Measurements from ENCODE around the gene ANKH. TPM values are rescaled to one million over a fixed set of nuclear protein-coding genes. Genes with fewer than 3 reads are reported as not detected.

ANKH gene
- total RNA-seq, 2 experiments from 2014 or later, result 123 to 128 TPM

DNA sequence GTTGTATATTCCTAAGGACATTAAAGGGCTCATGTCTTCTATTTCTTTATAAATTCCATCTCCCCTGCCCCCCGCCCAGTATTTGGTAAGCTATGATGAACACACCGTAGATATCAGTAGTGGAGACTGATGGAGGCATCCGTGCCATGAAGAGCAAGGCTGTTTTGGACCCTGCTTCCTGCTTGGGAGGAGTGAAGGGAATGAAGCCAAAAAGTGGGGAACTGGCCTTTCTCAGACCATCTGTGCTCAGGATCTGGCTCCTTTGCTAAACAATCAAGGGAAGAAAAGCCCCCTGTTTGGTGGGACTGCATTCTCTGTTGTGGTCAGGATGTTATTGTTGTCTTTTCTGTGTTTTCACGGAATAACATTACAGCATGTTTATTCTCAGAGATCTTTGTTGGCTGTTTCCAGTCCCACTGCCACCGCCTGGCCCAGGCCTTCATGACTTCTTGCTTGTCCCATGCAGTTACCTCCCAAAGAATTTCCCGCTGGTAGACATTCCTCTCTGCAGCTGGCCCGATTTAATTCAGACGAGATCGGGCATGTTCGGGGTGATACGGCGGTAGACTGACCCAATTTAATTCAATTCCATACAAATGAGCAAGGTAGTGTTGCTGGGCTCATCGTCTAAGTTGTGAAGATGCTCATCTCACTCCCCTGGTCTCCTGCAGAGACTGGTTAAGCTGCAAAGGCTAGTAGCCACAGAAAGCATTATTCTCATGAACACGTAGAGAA lies 31.4 kb upstream of the ANKH start:
- Mint-ChIP-seq H3K4me3 (no peak overlapping the region), H3K36me3 (no peaks in the 10 kb centered on the region), H3K27me3 (no peaks in the 10 kb centered on the region), H3K4me1 (ENCODE audit: low read depth) (no peaks in the 10 kb centered on the region), H3K9me3 (no peaks in the 10 kb centered on the region), H3K27ac (no peak overlapping the region)
- intact Hi-C loops (cut with micrococcal nuclease), result no loop called here
- CTCF ChIA-PET, result no interaction called here
- DNase-seq, result no peak
- POLR2A ChIA-PET, result no interaction called here

DNA sequence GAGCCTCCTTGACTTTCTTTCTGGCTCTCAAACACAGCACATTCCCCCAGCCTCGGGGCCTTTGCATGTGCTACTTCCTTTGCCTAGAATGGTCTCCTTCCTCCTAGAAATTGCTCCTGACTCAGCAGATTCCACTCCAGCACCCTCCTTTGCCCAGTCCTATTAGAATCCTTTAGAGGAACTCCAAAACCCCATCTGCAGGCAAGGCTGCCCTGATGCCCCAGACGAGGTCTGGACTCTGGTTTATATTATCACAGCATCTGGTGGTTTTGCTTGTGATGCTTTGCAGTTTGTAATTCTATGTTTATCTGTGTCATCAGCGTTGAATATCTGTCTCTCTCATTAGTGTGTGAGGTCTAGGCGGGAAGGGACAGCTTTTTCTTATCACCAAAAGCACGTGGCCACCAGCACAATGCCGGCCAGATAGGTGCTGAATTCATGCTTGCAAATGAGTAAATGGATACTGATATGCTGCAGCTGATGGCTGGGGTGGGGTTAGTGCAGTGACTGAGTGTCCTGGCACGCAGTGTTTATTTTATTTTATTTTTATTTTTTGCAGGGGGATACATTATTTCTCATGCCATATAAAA lies 30.0 kb upstream of the ANKH start:
- DNase-seq, result no peak
- ChIA-PET CTCF (no interaction called here), POLR2A (no interaction called here)
- no peaks in the 10 kb centered on the region for H3K36me3 Mint-ChIP-seq
- H3K4me3 Mint-ChIP-seq, result no peak overlapping the region
- H3K4me1 Mint-ChIP-seq (ENCODE audit: low read depth), result no peaks in the 10 kb centered on the region
- H3K27ac Mint-ChIP-seq, result no peak overlapping the region
- H3K27me3 Mint-ChIP-seq, result no peaks in the 10 kb centered on the region
- intact Hi-C loops (cut with micrococcal nuclease), result no loop called here
- H3K9me3 Mint-ChIP-seq, result no peaks in the 10 kb centered on the region

DNA sequence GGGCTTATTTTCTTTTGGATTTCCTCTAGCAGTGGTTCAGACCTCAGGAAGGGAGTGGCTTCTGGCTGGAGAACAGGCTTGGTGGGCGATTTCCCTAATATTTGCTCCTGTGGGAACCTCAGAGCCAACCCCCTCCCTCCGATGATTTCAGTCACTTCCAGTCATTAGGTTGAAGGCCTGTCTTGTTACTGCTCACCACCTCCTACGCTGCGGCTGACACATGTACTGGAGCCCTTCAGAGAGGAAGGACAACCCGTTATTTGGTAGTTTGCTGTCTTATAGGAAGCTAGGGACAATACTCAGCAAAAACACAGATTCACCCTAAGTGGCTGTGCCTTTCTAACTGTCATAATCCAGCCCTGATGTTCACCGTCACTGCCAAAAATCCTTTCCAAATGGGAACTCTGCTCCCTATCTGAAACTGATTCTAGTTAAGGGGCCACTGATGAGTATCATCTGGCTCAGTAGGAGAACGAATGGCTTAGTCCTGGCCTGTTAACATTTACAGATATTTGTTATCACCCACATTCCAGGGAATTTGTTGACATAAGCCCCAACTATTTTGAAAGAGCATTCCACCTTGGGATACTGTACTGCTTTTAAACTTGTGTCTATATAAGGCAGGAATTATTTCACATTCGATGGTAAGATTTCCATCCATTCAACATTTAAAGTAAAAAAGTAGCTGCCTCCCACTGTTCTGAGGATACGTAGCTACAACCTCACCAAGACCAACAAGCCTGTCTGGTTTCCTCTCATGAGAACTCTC lies 29.3 kb upstream of the ANKH start:
- intact Hi-C loops (cut with micrococcal nuclease), result no loop called here
- CTCF ChIA-PET, result interaction anchor here (0.6 kb wide), 1 partner anchor 45 kb away, joined by 3 read pairs; no protein-coding TSS in a partner anchor
- Mint-ChIP-seq H3K9me3 (no peaks in the 10 kb centered on the region), H3K4me3 (no peak overlapping the region), H3K36me3 (no peaks in the 10 kb centered on the region), H3K4me1 (ENCODE audit: low read depth) (no peaks in the 10 kb centered on the region), H3K27me3 (no peaks in the 10 kb centered on the region), H3K27ac (no peak overlapping the region)
- DNase-seq, result no peak
- POLR2A ChIA-PET, result no interaction called here

DNA sequence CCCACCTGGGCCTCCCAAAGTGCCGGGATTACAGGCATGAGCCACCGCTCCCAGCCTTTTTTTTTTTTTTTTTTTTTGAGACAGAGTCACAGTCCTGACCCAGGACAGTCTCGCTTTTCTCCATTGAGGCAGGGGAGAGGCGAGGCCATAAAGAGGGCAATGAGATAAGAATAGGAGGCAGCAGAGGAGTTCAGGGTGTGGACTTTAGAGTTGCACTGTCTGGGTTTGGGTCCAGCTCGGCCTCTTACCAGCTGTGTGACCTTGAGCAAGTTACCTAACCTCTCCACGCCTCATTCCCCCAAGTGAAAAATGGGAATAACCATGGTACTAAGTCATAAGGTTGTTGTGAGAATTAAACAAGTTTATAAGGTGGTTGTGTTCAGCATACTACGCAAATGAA lies 24.6 kb upstream of the ANKH start:
- H3K27ac Mint-ChIP-seq, result no peak overlapping the region
- H3K9me3 Mint-ChIP-seq, result no peaks in the 10 kb centered on the region
- CTCF ChIA-PET, result no interaction called here
- POLR2A ChIA-PET, result no interaction called here
- no peak for DNase-seq
- H3K4me3 Mint-ChIP-seq, result no peak overlapping the region
- intact Hi-C loops (cut with micrococcal nuclease), result no loop called here
- H3K36me3 Mint-ChIP-seq, result no peaks in the 10 kb centered on the region
- H3K27me3 Mint-ChIP-seq, result no peaks in the 10 kb centered on the region
- no peaks in the 10 kb centered on the region for H3K4me1 Mint-ChIP-seq (ENCODE audit: low read depth)

DNA sequence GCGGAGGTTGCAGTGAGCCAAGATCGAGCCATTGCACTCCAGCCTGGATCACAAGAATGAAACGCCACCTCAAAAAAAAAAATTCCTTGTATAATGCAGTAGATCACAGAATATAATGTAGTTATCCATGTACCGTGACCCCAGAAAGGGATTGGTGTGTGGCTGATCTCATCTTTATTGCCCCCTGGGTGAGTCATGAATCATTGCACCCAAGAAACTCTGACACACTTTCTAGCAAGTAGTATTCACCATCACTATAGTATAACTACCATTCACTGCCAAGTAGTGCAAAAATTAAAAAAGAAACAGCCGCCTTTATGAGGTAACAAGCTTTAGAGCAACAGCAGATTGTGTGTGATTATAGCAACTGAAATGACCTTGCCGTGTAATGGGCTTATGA lies 23.7 kb upstream of the ANKH start:
- intact Hi-C loops (cut with micrococcal nuclease), result no loop called here
- DNase-seq, result no peak

DNA sequence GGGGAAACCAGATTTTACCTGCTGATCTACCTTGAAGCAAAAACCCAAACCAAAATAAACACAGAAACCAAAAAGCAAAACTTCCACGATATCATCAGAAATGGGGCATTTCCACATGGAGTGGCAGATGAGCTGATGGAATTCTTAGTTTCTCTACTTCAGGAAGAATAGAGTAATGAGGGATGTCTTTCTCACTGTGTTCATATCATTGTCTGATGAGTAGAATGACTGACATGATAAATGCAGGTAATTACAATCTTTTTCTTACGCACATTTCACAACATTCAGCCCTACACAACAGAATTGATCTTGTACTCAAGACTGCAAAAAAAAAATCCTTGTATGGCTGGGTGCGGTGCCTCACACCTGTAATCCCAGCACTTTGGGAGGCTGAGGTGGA lies 23.2 kb upstream of the ANKH start:
- intact Hi-C loops (cut with micrococcal nuclease), result no loop called here
- H3K4me3 Mint-ChIP-seq, result no peak overlapping the region
- H3K4me1 Mint-ChIP-seq (ENCODE audit: low read depth), result no peaks in the 10 kb centered on the region
- no peaks in the 10 kb centered on the region for H3K36me3 Mint-ChIP-seq
- peaks cover 2% of the 10 kb centered on the region for H3K27me3 Mint-ChIP-seq
- H3K27ac Mint-ChIP-seq, result no peak overlapping the region
- H3K9me3 Mint-ChIP-seq, result no peaks in the 10 kb centered on the region
- DNase-seq, result no peak
- ChIA-PET CTCF (no interaction called here), POLR2A (no interaction called here)

More for the DNA sequence above, 23.7 kb upstream of the ANKH start:
- H3K9me3 Mint-ChIP-seq, result no peaks in the 10 kb centered on the region
- H3K27ac Mint-ChIP-seq, result no peak overlapping the region
- POLR2A ChIA-PET, result no interaction called here
- no peaks in the 10 kb centered on the region for H3K4me1 Mint-ChIP-seq (ENCODE audit: low read depth)
- H3K27me3 Mint-ChIP-seq, result peaks cover 2% of the 10 kb centered on the region
- no peak overlapping the region for H3K4me3 Mint-ChIP-seq
- no peaks in the 10 kb centered on the region for H3K36me3 Mint-ChIP-seq
- CTCF ChIA-PET, result no interaction called here

DNA sequence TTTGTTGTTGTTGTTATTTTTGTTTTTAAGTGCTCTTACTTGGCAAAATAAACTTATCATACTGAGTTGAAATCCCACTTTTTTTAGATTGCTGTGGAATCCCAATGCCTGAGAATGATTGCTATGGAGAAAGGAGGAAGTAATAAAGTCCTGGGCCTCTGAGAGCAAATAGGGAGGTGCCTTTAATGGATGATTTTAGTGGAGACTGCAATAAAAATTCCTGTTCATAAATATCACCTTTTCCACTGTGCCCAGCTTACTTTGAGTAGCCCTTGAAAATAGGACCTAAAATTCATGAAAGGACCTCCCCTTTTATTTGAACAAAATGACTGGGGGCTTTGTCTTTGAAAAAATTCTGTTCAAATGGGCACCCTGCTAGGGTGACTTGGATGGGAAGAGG lies 21.8 kb upstream of the ANKH start:
- no peaks in the 10 kb centered on the region for H3K36me3 Mint-ChIP-seq
- no peaks in the 10 kb centered on the region for H3K4me1 Mint-ChIP-seq (ENCODE audit: low read depth)
- H3K9me3 Mint-ChIP-seq, result no peaks in the 10 kb centered on the region
- peaks cover 2% of the 10 kb centered on the region for H3K27me3 Mint-ChIP-seq
- POLR2A ChIA-PET, result no interaction called here
- H3K27ac Mint-ChIP-seq, result no peak overlapping the region
- CTCF ChIA-PET, result no interaction called here
- no peak for DNase-seq
- no peak overlapping the region for H3K4me3 Mint-ChIP-seq
- intact Hi-C loops (cut with micrococcal nuclease), result no loop called here

DNA sequence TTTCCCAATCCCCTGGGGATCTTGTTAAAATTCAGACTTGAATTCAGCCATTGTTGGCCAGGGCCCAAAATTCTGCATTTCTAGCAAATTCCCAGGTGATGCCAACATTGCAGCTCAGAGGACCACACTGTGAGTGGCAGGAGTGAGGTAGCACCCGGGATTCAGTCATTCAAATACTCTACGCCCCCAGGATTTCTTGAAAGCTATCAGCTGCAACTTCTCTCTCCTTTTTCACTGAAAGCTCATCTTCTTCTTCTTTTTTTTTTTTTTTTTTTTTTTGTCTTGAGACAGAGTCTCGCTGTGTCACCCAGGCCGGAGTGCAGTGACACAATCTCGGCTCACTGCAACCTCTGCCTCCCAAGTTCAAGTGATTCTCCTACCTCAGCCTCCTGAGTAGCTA lies 19.3 kb upstream of the ANKH start:
- intact Hi-C loops (cut with micrococcal nuclease), result no loop called here
- POLR2A ChIA-PET, result no interaction called here
- Mint-ChIP-seq H3K4me1 (ENCODE audit: low read depth) (no peaks in the 10 kb centered on the region), H3K4me3 (no peak overlapping the region), H3K27me3 (peaks cover 2% of the 10 kb centered on the region), H3K27ac (no peak overlapping the region), H3K36me3 (no peaks in the 10 kb centered on the region), H3K9me3 (no peaks in the 10 kb centered on the region)
- DNase-seq, result no peak
- CTCF ChIA-PET, result no interaction called here

DNA sequence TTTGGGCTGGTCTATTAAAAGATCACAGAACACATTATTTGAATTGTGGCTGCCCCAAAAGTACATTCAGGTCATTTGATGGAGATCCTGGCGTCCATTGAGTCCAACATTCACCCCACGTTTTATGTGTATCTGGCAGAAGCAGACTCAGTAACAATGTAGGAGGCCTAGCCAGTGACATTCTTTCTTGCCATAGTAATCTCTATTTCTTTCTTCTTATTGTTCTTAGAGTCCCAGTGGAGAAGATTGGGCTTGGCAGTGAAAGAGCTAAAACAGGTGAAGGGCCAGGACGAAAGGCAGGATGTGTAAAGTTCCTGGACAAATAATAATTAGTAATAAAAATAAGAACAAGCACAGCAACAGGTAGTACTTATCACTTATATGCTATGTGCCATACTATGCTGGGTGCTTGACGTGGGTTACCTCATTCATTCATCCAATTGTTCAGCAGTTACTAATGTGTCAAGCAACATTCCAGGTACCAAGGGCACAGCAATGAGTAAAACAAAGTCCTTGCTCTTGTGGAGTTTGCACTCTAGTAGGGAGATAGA lies 12.6 kb upstream of the ANKH start:
- CTCF ChIA-PET, result no interaction called here
- no peaks in the 10 kb centered on the region for H3K36me3 Mint-ChIP-seq
- no peaks in the 10 kb centered on the region for H3K9me3 Mint-ChIP-seq
- no peaks in the 10 kb centered on the region for H3K4me1 Mint-ChIP-seq (ENCODE audit: low read depth)
- no peak overlapping the region for H3K27ac Mint-ChIP-seq
- no peak overlapping the region for H3K4me3 Mint-ChIP-seq
- POLR2A ChIA-PET, result no interaction called here
- DNase-seq, result no peak
- H3K27me3 Mint-ChIP-seq, result no peaks in the 10 kb centered on the region
- intact Hi-C loops (cut with micrococcal nuclease), result no loop called here

DNA sequence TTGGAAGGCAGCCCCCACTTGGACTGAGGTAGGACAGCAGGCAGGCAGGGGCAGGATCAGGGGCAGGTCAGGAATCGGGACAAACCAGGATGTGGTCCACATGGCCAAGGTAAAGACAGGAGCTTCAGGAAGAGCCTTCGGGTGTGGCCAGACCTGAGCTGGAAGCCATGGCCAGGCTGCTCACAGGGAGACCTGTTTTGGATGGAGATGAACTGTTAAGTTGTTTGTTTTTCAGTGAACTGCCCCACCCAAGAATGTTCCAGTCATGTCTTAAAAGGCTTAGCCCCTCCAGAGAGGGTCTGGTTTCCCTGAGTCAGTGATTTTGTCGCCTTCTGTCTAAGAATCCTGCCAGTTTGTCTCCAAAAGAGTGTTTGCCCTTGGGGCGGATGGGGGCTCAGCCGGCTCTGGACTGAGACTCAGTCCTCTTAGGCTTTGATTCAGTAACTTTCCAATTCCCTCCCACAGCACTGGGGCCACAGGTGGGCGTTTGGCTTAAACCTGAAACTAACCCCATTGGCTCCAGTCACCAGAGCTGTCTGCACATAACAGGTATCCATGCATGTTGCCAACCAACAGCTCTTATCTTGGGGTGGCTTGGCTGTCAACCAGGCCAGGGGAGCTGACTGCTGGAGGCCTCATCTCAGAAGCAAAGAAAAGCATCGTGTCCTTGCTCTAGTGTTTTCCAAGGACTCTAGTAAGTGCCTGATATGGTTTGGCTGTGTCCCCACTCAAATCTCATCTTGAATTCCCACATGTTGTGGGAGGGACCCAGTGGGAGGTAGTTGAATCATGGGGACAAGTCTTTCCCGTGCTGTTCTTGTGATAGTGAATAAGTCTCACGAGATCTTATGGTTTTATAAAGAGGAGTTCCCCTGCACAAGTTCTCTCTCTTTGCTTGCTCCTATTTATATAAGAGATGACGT lies 11.3 kb upstream of the ANKH start:
- no peak overlapping the region for H3K27ac Mint-ChIP-seq

DNA sequence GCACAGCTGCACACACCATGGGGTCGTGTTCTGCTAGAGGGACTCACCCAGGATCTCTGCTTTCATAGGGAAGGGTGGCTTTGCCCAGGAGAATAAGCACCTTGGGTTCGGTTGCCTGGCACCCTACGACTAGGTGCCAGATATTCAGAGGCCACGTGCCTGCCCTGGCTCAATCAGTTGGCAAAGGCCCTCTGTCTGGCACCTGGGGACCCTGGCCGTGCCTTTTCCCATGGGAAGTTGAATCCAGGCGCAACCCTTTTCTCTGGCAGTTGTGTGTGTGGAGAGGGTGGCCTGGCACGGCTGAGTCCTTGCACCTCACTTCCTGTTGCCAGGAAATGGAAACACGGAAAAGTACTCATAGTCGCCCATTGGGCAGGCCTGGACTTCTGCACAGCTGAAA lies 10.2 kb upstream of the ANKH start:
- ChIA-PET POLR2A (no interaction called here), CTCF (interaction anchor here (0.5 to 0.6 kb wide), 2 partner anchors 53 to 68 kb away, joined by 3 read pairs; no protein-coding TSS in a partner anchor)
- Mint-ChIP-seq H3K4me3 (no peak overlapping the region), H3K9me3 (no peaks in the 10 kb centered on the region), H3K4me1 (ENCODE audit: low read depth) (no peaks in the 10 kb centered on the region), H3K27me3 (no peaks in the 10 kb centered on the region), H3K36me3 (no peaks in the 10 kb centered on the region), H3K27ac (no peak overlapping the region)
- no peak for DNase-seq
- intact Hi-C loops (cut with micrococcal nuclease), result no loop called here

More for the DNA sequence above, 11.3 kb upstream of the ANKH start:
- Mint-ChIP-seq H3K27me3 (no peaks in the 10 kb centered on the region), H3K4me1 (ENCODE audit: low read depth) (no peaks in the 10 kb centered on the region), H3K36me3 (no peaks in the 10 kb centered on the region), H3K9me3 (no peaks in the 10 kb centered on the region), H3K4me3 (no peak overlapping the region)
- no peak for DNase-seq
- intact Hi-C loops (cut with micrococcal nuclease), result no loop called here
- POLR2A ChIA-PET, result no interaction called here
- CTCF ChIA-PET, result no interaction called here

DNA sequence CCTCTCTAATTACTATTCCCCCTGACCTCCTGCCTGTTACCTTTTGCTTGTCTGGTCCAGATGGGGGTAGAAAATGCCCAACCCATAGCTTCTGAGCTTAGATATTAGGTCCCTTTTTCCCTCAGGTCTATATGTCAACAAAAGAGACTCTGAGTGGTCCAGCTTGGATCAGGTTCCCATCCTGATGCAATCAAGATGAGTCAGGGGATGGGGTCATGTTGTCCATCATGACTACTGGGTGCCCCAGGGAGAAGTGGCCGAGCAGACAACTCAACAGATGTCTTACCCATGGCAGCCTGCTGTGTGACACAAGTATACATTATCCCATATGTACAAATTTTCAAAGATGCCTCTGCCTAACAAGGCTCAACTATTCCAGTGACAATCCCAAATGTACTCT lies 9.1 kb upstream of the ANKH start:
- no peak overlapping the region for H3K4me3 Mint-ChIP-seq
- intact Hi-C loops (cut with micrococcal nuclease), result no loop called here
- no peaks in the 10 kb centered on the region for H3K27me3 Mint-ChIP-seq
- no peak for DNase-seq
- no peak overlapping the region for H3K27ac Mint-ChIP-seq
- no peaks in the 10 kb centered on the region for H3K4me1 Mint-ChIP-seq (ENCODE audit: low read depth)
- POLR2A ChIA-PET, result interaction anchor here (1.2 kb wide), 1 partner anchor 64 kb away, joined by 3 read pairs; no protein-coding TSS in a partner anchor
- H3K9me3 Mint-ChIP-seq, result no peaks in the 10 kb centered on the region
- no peaks in the 10 kb centered on the region for H3K36me3 Mint-ChIP-seq
- CTCF ChIA-PET, result interaction anchor here (1.1 kb wide), 1 partner anchor 9 kb away, joined by 3 read pairs; the partner anchor contains the start of gene ANKH

Data from activated CD4-positive, alpha-beta memory T cell treated with anti-CD3 and anti-CD28 coated beads for 36 hours (primary cell).